Memory B cell (primary cell): Measurements from ENCODE around the gene NGRN.

ENCODE experiments used
- ATAC-seq: fragments of 150-1000 bp; cut with Tn5 transposase; 2 replicates; pipeline ENCODE4 v1.10.0; 2021; ENCODE audit warnings: low read depth, mild to moderate bottlenecking, moderate library complexity
- DNase-seq, 2 donors: peaks; one replicate each; pipeline ENCODE4 v3.0.0; 2022; ENCODE audit warnings: low spot score in 2 of 2
- H3K27ac Mint-ChIP-seq: one replicate; pipeline ENCODE4 v1.8.0; 2022; ENCODE audit warnings: mild to moderate bottlenecking, moderate library complexity, mixed read lengths
- H3K27me3 Mint-ChIP-seq: one replicate; pipeline ENCODE4 v1.8.0; 2022; ENCODE audit warnings: mixed read lengths
- H3K36me3 Mint-ChIP-seq: one replicate; pipeline ENCODE4 v1.8.0; 2022; ENCODE audit warnings: mild to moderate bottlenecking, mixed read lengths
- H3K4me1 Mint-ChIP-seq: one replicate; pipeline ENCODE4 v1.8.0; 2022; ENCODE audit warnings: mixed read lengths
- H3K4me3 Mint-ChIP-seq: one replicate; pipeline ENCODE4 v1.8.0; 2022; ENCODE audit warnings: mild to moderate bottlenecking, moderate library complexity, mixed read lengths
- H3K9me3 Mint-ChIP-seq: one replicate; pipeline ENCODE4 v1.8.0; 2022; ENCODE audit warnings: mixed read lengths

The NGRN gene

GRCh38 chr15:90265271-90266060 lies at the start of gene NGRN:
Gene NGRN (plus strand): TSS chr15:90265672. CDS start chr15:90265713, 41 bp downstream.
- Mint-ChIP-seq H3K4me3 (peak within 1 kb of the TSS; percentile 96), H3K36me3 (peaks cover 17% of the 10 kb centered on the region), H3K4me1 (peaks cover 31% of the 10 kb centered on the region), H3K9me3 (no peaks in the 10 kb centered on the region), H3K27me3 (no peaks in the 10 kb centered on the region), H3K27ac (peak within 1 kb of the TSS; percentile 97)
- DNase-seq (peak; percentile 87 to 92), ATAC-seq (peak; percentile 88)

GRCh38 chr15:90217671-90218394 lies 47.6 kb upstream of the NGRN start:
- no peaks in the 10 kb centered on the region for H3K9me3 Mint-ChIP-seq
- peaks cover 57% of the 10 kb centered on the region for H3K4me1 Mint-ChIP-seq
- H3K27ac Mint-ChIP-seq: peak overlapping the region; percentile 60
- H3K4me3 Mint-ChIP-seq: no peak overlapping the region
- no peak for ATAC-seq
- H3K27me3 Mint-ChIP-seq: no peaks in the 10 kb centered on the region
- H3K36me3 Mint-ChIP-seq: peaks cover 34% of the 10 kb centered on the region
- DNase-seq: no peak

- peak overlapping the region; percentile 60 for H3K27ac Mint-ChIP-seq
- ATAC-seq (peak; percentile 66), DNase-seq (peak; percentile 65 to 73)
- peaks cover 45% of the 10 kb centered on the region for H3K4me1 Mint-ChIP-seq
- H3K27me3 Mint-ChIP-seq: no peaks in the 10 kb centered on the region
- H3K36me3 Mint-ChIP-seq: peaks cover 39% of the 10 kb centered on the region
- peak overlapping the region; percentile 61 for H3K4me3 Mint-ChIP-seq
- H3K9me3 Mint-ChIP-seq: no peaks in the 10 kb centered on the region
Observed at GRCh38 chr15:90219421-90220141, 45.9 kb upstream of the NGRN start.

GRCh38 chr15:90221246-90221900 lies 44.1 kb upstream of the NGRN start:
- Mint-ChIP-seq H3K9me3 (no peaks in the 10 kb centered on the region), H3K36me3 (peaks cover 38% of the 10 kb centered on the region), H3K27ac (no peak overlapping the region), H3K4me1 (peaks cover 36% of the 10 kb centered on the region), H3K27me3 (no peaks in the 10 kb centered on the region), H3K4me3 (no peak overlapping the region)
- ATAC-seq (peak; percentile 24), DNase-seq (no peak)

- no peak for DNase-seq
- no peak for ATAC-seq
- Mint-ChIP-seq H3K4me3 (no peak overlapping the region), H3K4me1 (peaks cover 26% of the 10 kb centered on the region), H3K27me3 (no peaks in the 10 kb centered on the region), H3K36me3 (peaks cover 32% of the 10 kb centered on the region), H3K9me3 (no peaks in the 10 kb centered on the region), H3K27ac (no peak overlapping the region)
Observed at GRCh38 chr15:90222547-90222946, 42.9 kb upstream of the NGRN start.

- Mint-ChIP-seq H3K4me1 (peaks cover 18% of the 10 kb centered on the region), H3K27me3 (no peaks in the 10 kb centered on the region), H3K4me3 (no peak overlapping the region), H3K9me3 (no peaks in the 10 kb centered on the region), H3K27ac (peak overlapping the region; percentile 62), H3K36me3 (peaks cover 30% of the 10 kb centered on the region)
- no peak for DNase-seq
- no peak for ATAC-seq
Observed at GRCh38 chr15:90223441-90224165, 41.9 kb upstream of the NGRN start.

- Mint-ChIP-seq H3K4me3 (no peak overlapping the region), H3K4me1 (peaks cover 13% of the 10 kb centered on the region), H3K27ac (no peak overlapping the region), H3K36me3 (peaks cover 27% of the 10 kb centered on the region), H3K9me3 (no peaks in the 10 kb centered on the region), H3K27me3 (no peaks in the 10 kb centered on the region)
- ATAC-seq (no peak), DNase-seq (no peak)
Observed at GRCh38 chr15:90225047-90225446, 40.4 kb upstream of the NGRN start.

GRCh38 chr15:90225504-90226234 lies 39.8 kb upstream of the NGRN start:
- Mint-ChIP-seq H3K9me3 (no peaks in the 10 kb centered on the region), H3K27me3 (no peaks in the 10 kb centered on the region), H3K36me3 (peaks cover 26% of the 10 kb centered on the region), H3K4me3 (no peak overlapping the region), H3K4me1 (peaks cover 16% of the 10 kb centered on the region), H3K27ac (no peak overlapping the region)
- DNase-seq: no peak
- no peak for ATAC-seq

GRCh38 chr15:90227336-90227735 lies 38.1 kb upstream of the NGRN start:
- H3K4me1 Mint-ChIP-seq: peaks cover 26% of the 10 kb centered on the region
- H3K36me3 Mint-ChIP-seq: peaks cover 22% of the 10 kb centered on the region
- ATAC-seq: no peak
- H3K9me3 Mint-ChIP-seq: no peaks in the 10 kb centered on the region
- DNase-seq: no peak
- no peak overlapping the region for H3K27ac Mint-ChIP-seq
- no peak overlapping the region for H3K4me3 Mint-ChIP-seq
- H3K27me3 Mint-ChIP-seq: no peaks in the 10 kb centered on the region

- Mint-ChIP-seq H3K4me3 (no peak overlapping the region), H3K4me1 (peaks cover 31% of the 10 kb centered on the region), H3K27me3 (no peaks in the 10 kb centered on the region), H3K36me3 (peaks cover 22% of the 10 kb centered on the region), H3K9me3 (no peaks in the 10 kb centered on the region), H3K27ac (peak overlapping the region; percentile 20)
- no peak for ATAC-seq
- DNase-seq: no peak
Observed at GRCh38 chr15:90227816-90228772, 37.4 kb upstream of the NGRN start.

- Mint-ChIP-seq H3K27me3 (no peaks in the 10 kb centered on the region), H3K4me1 (peaks cover 31% of the 10 kb centered on the region), H3K36me3 (peaks cover 18% of the 10 kb centered on the region), H3K27ac (peak overlapping the region; percentile 95), H3K4me3 (no peak overlapping the region), H3K9me3 (no peaks in the 10 kb centered on the region)
- DNase-seq (no peak), ATAC-seq (no peak)
Observed at GRCh38 chr15:90228960-90229359, 36.5 kb upstream of the NGRN start.

- no peaks in the 10 kb centered on the region for H3K9me3 Mint-ChIP-seq
- ATAC-seq (no peak), DNase-seq (no peak)
- peak overlapping the region; percentile 95 for H3K27ac Mint-ChIP-seq
- H3K4me3 Mint-ChIP-seq: no peak overlapping the region
- no peaks in the 10 kb centered on the region for H3K27me3 Mint-ChIP-seq
- H3K36me3 Mint-ChIP-seq: peaks cover 11% of the 10 kb centered on the region
- peaks cover 37% of the 10 kb centered on the region for H3K4me1 Mint-ChIP-seq
Observed at GRCh38 chr15:90230071-90230494, 35.4 kb upstream of the NGRN start.
